Astrocyte (in vitro differentiated cells and primary cell): ENCODE measurements around the gene RETREG1.

Experiments
- CTCF ChIP-seq: IDR thresholded peaks from 2 replicates; pipeline ENCODE4 v1.5.1; 2011; ENCODE audit warnings: low read depth, mild to moderate bottlenecking, inconsistent platforms, low read length, moderate library complexity; ENCODE audit not compliant: insufficient read depth
- EZH2 ChIP-seq: IDR thresholded peaks from 2 replicates; pipeline ENCODE4 v1.6.1; 2012; ENCODE audit warnings: mild to moderate bottlenecking, low read length, inconsistent platforms; ENCODE audit not compliant: insufficient read depth

- TF ChIP-seq CTCF (no peak), EZH2 (no peak)
These were observed 178.8 kb downstream of the RETREG1 start for GRCh38 chr5:16437977-16438376.
